Ovary (tissue), 9 donors: ENCODE results near the gene CAMKV. TPM values are rescaled to one million over a fixed set of nuclear protein-coding genes. Genes with fewer than 3 reads are reported as not detected.
A peak's percentile ranks its signal among the peaks of the same experiment; 100 is the strongest.

Source experiments
- DNase-seq, 5 donors: peaks; one replicate each; pipeline ENCODE4 v3.0.0-alpha.2; 2019 to 2020
- H3K27ac ChIP-seq, 2 donors: fragments of 200-600 bp; one replicate each; pipeline versions ENCODE4 v1.5.1 to v1.8.0; 2019 to 2022
- H3K27me3 ChIP-seq: fragments of 200-600 bp; one replicate; pipeline ENCODE4 v1.8.0; 2022
- H3K36me3 ChIP-seq: fragments of 200-600 bp; sonication (generic); one replicate; pipeline ENCODE4 v1.5.1; 2019
- H3K4me1 ChIP-seq: one replicate; pipeline ENCODE4 v1.8.1; 2013; ENCODE audit warnings: mild to moderate bottlenecking, moderate library complexity; ENCODE audit not compliant: insufficient read depth
- H3K4me3 ChIP-seq: fragments of 200-600 bp; sonication (generic); one replicate; pipeline ENCODE4 v1.5.1; 2017
- H3K9me3 ChIP-seq, 2 donors: fragments of 200-600 bp in 1 of 2; sonication (generic) in 1 of 2; one replicate each; pipeline versions ENCODE4 v1.5.1 to v1.8.1; 2013 to 2019; ENCODE audit warnings: mild to moderate bottlenecking in 1 of 2, moderate library complexity in 1 of 2
- CTCF ChIP-seq, 3 donors: fragments of 450-650 bp in 2 of 3; fragments of 200-600 bp in 1 of 3; IDR thresholded peaks; one replicate each; pipeline versions ENCODE4 v1.5.1 to v1.8.0; 2016 to 2022; ENCODE audit warnings: antibody characterized with exemption in 3 of 3, mild to moderate bottlenecking in 1 of 3
- EP300 ChIP-seq: sonication (generic); formaldehyde crosslinking; IDR thresholded peaks from one replicate; pipeline ENCODE4 v1.6.1; 2017; ENCODE audit warnings: antibody characterized with exemption
- POLR2A ChIP-seq: fragments of 450-650 bp; IDR thresholded peaks from one replicate; pipeline ENCODE4 v1.6.1; 2017; ENCODE audit warnings: antibody characterized with exemption, mild to moderate bottlenecking, moderate library complexity
- WGBS, 3 donors: extraction: QIAGEN DNeasy Blood & Tissue Kit in 1 of 3; methylation state at CpG; one replicate each; pipeline versions ENCODE4 v1.1.5 to v1.1.7; 2013 to 2017; 5-methylcytosine and 5-hydroxymethylcytosine counted together
- intact Hi-C, 4 donors: fragments of 100-400 bp; cut with DNase I; formaldehyde crosslinking; loops; one replicate each; pipeline versions ENCODE4 v1.11.0 to v1.15.1; 2022 to 2023
- polyA plus RNA-seq, 2 donors: library from polyadenylated mRNA; stranded (reverse); fragments of 200-250 nt in 1 of 2; fragments of 350-450 nt in 1 of 2; fragmentation: Illumina TruSeq in 1 of 2; extraction: RNeasy Lipid Tissue Mini Kit (QIAGEN cat#74804) in 1 of 2; gene quantifications; one replicate each; pipeline ENCODE4 v1.2.3, GENCODE V29; 2013 to 2014
- total RNA-seq, 7 donors: library from RNA; depleted of rRNA in 2 of 7; stranded (reverse); fragments of >200 nt in 2 of 7; fragmentation: NEBNext Ultra II Directional in 3 of 7; extraction: Animal tissue kit (Norgen Biotek cat#: 25700) in 3 of 7; gene quantifications; one replicate each; pipeline versions ENCODE4 v1.1.0 to v1.2.4, GENCODE V29; 2016 to 2023
- donor health status: DM: no; HTN: no; CAD: no; lungs with moderate emphysema.
- donor health status: DM: no; HTN: no; CAD: no.
- donor health status: Bipolar disorder and iron deficiency.
- donor health status: DM: yes; HTN: yes; CAD: no.
- donor health status: DM: no; HTN: no; CAD: no.
- donor health status: DM: yes; HTN: yes; CAD: no.

CAMKV gene
- total and polyA plus RNA-seq, 9 donors, result 0.18 TPM; not detected in 8

- Histone ChIP-seq H3K4me3 (no peak overlapping the region), H3K27me3 (no peaks in the 10 kb centered on the region), H3K9me3 (no peaks in the 10 kb centered on the region), H3K36me3 (no peaks in the 10 kb centered on the region), H3K4me1 (peaks cover 3% of the 10 kb centered on the region), H3K27ac (peak overlapping the region in 1 of 2 donors; percentile 33)
- TF ChIP-seq EP300 (no peak), POLR2A (no peak), CTCF (IDR thresholded peaks at IDR 0.05) (no peak)
- no peak for DNase-seq
- WGBS, 3 donors, result 40 to 56% (median 46%) methylated on average over 11 of the region's 11 CpGs
- intact Hi-C loops, result loop anchor here in 1 of 4 donors (10.0 kb wide), 2 partner anchors 97 to 197 kb away; partner anchors contain the start of gene INKA1
These were observed 31.9 kb upstream of the CAMKV start for GRCh38 chr3:49901366-49902339.

DNA sequence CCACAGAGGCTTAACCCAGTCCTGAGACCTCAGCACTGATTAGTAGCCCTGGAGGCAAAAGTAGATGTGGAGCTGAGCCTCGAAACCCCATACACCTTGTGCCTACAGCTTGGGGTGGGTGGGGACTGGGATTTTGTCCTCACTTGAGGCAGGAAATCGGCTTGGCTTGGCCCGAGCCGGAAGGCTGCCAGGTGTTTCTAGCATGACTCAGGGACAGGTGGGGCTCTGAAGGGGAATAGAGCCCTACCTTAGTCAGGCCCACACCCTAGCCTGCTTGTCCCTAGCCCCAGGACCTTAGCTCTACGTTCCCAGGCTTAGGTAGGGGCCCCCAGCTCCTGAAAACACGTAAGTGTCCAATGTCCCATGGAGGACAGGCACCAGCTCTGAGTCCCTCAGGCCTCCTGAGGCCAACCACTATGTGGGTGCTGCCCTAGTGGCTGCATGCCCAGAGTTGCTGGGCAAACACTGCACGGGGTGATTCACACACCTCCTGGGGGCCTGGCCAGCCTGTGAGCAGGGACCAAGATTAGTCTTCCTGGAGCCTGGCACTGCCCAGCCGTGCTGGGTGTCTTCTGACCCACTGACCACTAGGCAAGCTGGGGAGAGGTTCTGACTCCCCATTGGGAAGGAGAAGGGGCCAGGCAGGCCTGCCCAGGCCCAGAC, 30.9 kb upstream of the CAMKV start:
- H3K4me1 ChIP-seq, result peaks cover 3% of the 10 kb centered on the region
- DNase-seq, result no peak
- H3K4me3 ChIP-seq, result no peak overlapping the region
- WGBS, 3 donors, result 77 to 86% (median 77%) methylated on average over 7 to 8 of the region's 8 CpGs
- no peaks in the 10 kb centered on the region for H3K36me3 ChIP-seq
- no peak for TF ChIP-seq CTCF (IDR thresholded peaks at IDR 0.05)
- no peak for TF ChIP-seq EP300
- TF ChIP-seq POLR2A, result no peak
- intact Hi-C loops, result loop anchor here in 1 of 4 donors (10.0 kb wide), 2 partner anchors 96 to 196 kb away; partner anchors contain the start of gene INKA1
- no peaks in the 10 kb centered on the region for H3K27me3 ChIP-seq
- H3K9me3 ChIP-seq, result no peaks in the 10 kb centered on the region
- no peak overlapping the region for H3K27ac ChIP-seq

DNA sequence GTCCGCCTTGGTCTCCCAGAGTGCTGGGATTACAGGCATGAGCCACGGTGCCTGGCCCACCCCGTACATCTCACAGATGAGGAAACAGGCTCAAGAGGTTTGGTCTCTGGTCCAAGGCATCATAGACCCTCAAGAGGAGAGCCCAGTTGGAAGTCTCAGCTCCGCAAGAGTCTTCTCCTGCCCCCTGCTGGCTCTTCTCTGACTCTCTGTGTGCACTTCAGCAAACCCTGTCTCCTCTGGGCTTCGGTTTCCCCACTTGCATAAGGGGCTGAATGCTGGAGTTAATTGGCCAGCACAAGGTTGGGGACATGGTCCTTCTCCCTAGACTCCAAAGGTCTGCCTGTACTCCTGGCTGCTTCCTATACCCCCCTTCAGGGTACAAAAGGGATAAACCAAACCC, 30.1 kb upstream of the CAMKV start:
- Histone ChIP-seq H3K27me3 (no peaks in the 10 kb centered on the region), H3K4me3 (no peak overlapping the region), H3K36me3 (no peaks in the 10 kb centered on the region), H3K4me1 (peaks cover 3% of the 10 kb centered on the region), H3K9me3 (no peaks in the 10 kb centered on the region), H3K27ac (no peak overlapping the region)
- DNase-seq, result no peak
- 71 to 78% (median 74%) methylated on average over 5 of the region's 5 CpGs for WGBS, 3 donors
- TF ChIP-seq POLR2A (no peak), CTCF (IDR thresholded peaks at IDR 0.05) (no peak), EP300 (no peak)
- intact Hi-C loops, result loop anchor here in 1 of 4 donors (10.0 kb wide), 2 partner anchors 95 to 195 kb away; partner anchors contain the start of gene INKA1

DNA sequence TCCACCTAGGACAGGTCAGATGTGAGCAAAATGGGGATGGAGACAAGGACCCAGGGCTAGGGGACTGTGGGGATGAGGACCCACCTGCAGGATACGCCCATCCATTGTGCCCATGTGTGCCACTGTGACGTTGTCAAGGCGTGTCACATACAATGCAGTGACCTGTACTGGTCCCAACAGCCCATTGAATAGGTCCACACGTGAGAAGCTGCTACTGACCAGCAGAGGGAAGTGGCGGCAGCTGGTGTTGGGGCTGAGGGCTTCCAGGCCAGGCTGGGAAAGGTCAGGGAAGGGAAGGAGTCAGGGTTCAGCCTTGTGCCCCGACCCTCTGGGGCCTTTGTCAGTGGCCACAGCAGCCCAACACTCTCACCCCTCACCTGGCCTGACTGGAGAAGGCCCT, 29.3 kb upstream of the CAMKV start:
- no peak for DNase-seq
- 77 to 81% (median 79%) methylated on average over 6 of the region's 6 CpGs for WGBS, 3 donors
- peaks cover 3% of the 10 kb centered on the region for H3K4me1 ChIP-seq
- TF ChIP-seq POLR2A (no peak), CTCF (IDR thresholded peaks at IDR 0.05) (no peak), EP300 (no peak)
- intact Hi-C loops, result no loop called here
- no peaks in the 10 kb centered on the region for H3K27me3 ChIP-seq
- H3K36me3 ChIP-seq, result no peaks in the 10 kb centered on the region
- no peak overlapping the region for H3K27ac ChIP-seq
- no peaks in the 10 kb centered on the region for H3K9me3 ChIP-seq
- H3K4me3 ChIP-seq, result no peak overlapping the region
